DND-41 (cell line): ENCODE measurements around the gene PTGFRN.

Source experiments
- ATAC-seq: fragments of 200-7000 bp; cut with Tn5 transposase; 3 replicates; pipeline ENCODE4 v1.9.1; 2021; ENCODE audit warnings: low read depth; ENCODE audit not compliant: insufficient read depth
- DNase-seq: peaks from one replicate; pipeline ENCODE4 v3.0.0-alpha.2; 2020
- H2AFZ ChIP-seq: 2 replicates; pipeline ENCODE4 v1.6.0; 2012; ENCODE audit warnings: low read depth, low read length
- H3K27ac ChIP-seq: 2 replicates; pipeline ENCODE4 v1.5.1; 2012; ENCODE audit warnings: low read length, inconsistent platforms
- H3K27me3 ChIP-seq: fragments of 200-600 bp; sonication (generic); 2 replicates; pipeline ENCODE4 v1.6.0; 2012; ENCODE audit warnings: low read length, mild to moderate bottlenecking, inconsistent platforms; ENCODE audit not compliant: insufficient read depth, poor library complexity
- H3K36me3 ChIP-seq: 2 replicates; pipeline ENCODE4 v1.5.1; 2012; ENCODE audit warnings: low read length, inconsistent platforms; ENCODE audit not compliant: insufficient read depth
- H3K4me1 ChIP-seq: 2 replicates; pipeline ENCODE4 v1.5.1; 2012; ENCODE audit warnings: mild to moderate bottlenecking, low read length; ENCODE audit not compliant: insufficient read depth
- H3K4me2 ChIP-seq: 2 replicates; pipeline ENCODE4 v1.6.0; 2012; ENCODE audit warnings: mild to moderate bottlenecking, moderate library complexity, low read length, inconsistent platforms; ENCODE audit not compliant: insufficient read depth
- H3K4me3 ChIP-seq, 2 experiments: fragments of 200-600 bp in 1 of 2; shearing (Covaris generic) in 1 of 2; 2 replicates each; pipeline ENCODE4 v1.5.1; 2012 to 2016; ENCODE audit warnings: inconsistent platforms in 2 of 2, low read length in 2 of 2, mild to moderate bottlenecking in 2 of 2, low read depth in 1 of 2, moderate library complexity in 1 of 2
- H3K79me2 ChIP-seq: 2 replicates; pipeline ENCODE4 v1.6.0; 2012; ENCODE audit warnings: low read length, inconsistent platforms; ENCODE audit not compliant: insufficient read depth
- H3K9ac ChIP-seq: 2 replicates; pipeline ENCODE4 v1.6.0; 2012; ENCODE audit warnings: low read depth, mild to moderate bottlenecking, inconsistent platforms, low read length, moderate library complexity
- H3K9me3 ChIP-seq: 2 replicates; pipeline ENCODE4 v1.5.1; 2012; ENCODE audit warnings: low read length, moderate library complexity, mild to moderate bottlenecking, inconsistent platforms; ENCODE audit not compliant: insufficient read depth, severe bottlenecking
- H4K20me1 ChIP-seq: 2 replicates; pipeline ENCODE4 v1.6.0; 2012; ENCODE audit warnings: low read length; ENCODE audit not compliant: insufficient read depth
- EZH2 ChIP-seq: IDR thresholded peaks from 3 replicates; pipeline ENCODE4 v1.6.1; 2012; ENCODE audit warnings: borderline replicate concordance, low read depth, mild to moderate bottlenecking, moderate library complexity, low read length, inconsistent platforms; ENCODE audit not compliant: severe bottlenecking
- TF ChIP-seq, protein P1 (sequence below): IDR thresholded peaks from 2 replicates; pipeline ENCODE4 v1.5.1; 2012; ENCODE audit warnings: borderline replicate concordance, low read length, moderate library complexity, mild to moderate bottlenecking; ENCODE audit not compliant: poor library complexity, severe bottlenecking; ENCODE audit errors: extremely low read depth

Gene PTGFRN

GRCh38 chr1:116961606-116962005, 51.9 kb downstream of the PTGFRN start:
- DNase-seq (no peak), ATAC-seq (no peak)
- Histone ChIP-seq H3K4me2 (no peak overlapping the region), H3K79me2 (no peaks in the 10 kb centered on the region), H3K4me3 (no peak overlapping the region), H3K27me3 (no peaks in the 10 kb centered on the region), H3K36me3 (no peaks in the 10 kb centered on the region), H3K9me3 (no peaks in the 10 kb centered on the region), H2AFZ (no peak overlapping the region), H3K27ac (no peak overlapping the region), H3K9ac (no peak overlapping the region), H4K20me1 (no peaks in the 10 kb centered on the region), H3K4me1 (peaks cover 6% of the 10 kb centered on the region; the same call in 1 of the 2 replicates)
- TF ChIP-seq, protein P1, sequence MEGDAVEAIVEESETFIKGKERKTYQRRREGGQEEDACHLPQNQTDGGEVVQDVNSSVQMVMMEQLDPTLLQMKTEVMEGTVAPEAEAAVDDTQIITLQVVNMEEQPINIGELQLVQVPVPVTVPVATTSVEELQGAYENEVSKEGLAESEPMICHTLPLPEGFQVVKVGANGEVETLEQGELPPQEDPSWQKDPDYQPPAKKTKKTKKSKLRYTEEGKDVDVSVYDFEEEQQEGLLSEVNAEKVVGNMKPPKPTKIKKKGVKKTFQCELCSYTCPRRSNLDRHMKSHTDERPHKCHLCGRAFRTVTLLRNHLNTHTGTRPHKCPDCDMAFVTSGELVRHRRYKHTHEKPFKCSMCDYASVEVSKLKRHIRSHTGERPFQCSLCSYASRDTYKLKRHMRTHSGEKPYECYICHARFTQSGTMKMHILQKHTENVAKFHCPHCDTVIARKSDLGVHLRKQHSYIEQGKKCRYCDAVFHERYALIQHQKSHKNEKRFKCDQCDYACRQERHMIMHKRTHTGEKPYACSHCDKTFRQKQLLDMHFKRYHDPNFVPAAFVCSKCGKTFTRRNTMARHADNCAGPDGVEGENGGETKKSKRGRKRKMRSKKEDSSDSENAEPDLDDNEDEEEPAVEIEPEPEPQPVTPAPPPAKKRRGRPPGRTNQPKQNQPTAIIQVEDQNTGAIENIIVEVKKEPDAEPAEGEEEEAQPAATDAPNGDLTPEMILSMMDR = no peak
- no peak for TF ChIP-seq EZH2

DNA sequence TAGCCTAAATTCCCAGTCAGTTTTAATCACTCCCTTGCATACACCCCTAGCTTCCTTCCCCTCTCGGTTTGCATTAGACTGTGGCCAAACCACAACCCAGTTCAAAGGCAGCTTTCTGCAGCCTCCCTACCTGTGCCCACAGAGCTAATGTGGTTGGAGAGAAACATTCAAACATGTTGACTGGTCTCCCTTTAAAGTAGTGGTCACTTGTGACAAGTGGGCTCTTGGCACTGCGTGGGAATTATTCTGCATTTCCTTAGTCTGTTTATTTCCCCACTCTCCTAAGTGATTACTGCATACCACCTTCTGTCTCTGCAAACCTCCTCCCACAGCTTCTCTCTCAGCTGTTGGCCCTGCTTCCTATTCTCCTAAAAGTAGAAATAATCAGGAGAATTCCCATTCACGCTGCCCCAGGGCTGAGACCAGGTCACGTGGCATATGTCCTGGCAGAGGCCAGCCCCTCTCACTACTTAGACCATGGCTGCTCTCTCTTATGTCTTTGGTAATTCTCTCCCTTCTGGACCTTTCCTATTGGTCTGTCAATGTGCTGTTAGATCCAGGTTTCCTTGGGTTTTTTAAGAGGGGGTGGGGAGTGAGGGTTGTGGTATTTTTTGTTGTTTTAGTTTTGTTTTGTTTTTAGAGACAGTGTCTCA, 53.4 kb downstream of the PTGFRN start:
- no peak overlapping the region for H3K9ac ChIP-seq
- no peaks in the 10 kb centered on the region for H3K9me3 ChIP-seq
- TF ChIP-seq EZH2 = no peak
- TF ChIP-seq, protein P1 = no peak
- H3K36me3 ChIP-seq = no peaks in the 10 kb centered on the region
- no peaks in the 10 kb centered on the region for H3K27me3 ChIP-seq
- peak; percentile 90 for ATAC-seq
- peaks cover 6% of the 10 kb centered on the region; the same call in 1 of the 2 replicates for H3K4me1 ChIP-seq
- H3K79me2 ChIP-seq = no peaks in the 10 kb centered on the region
- no peak overlapping the region for H3K27ac ChIP-seq
- H2AFZ ChIP-seq = no peak overlapping the region
- H4K20me1 ChIP-seq = no peaks in the 10 kb centered on the region
- H3K4me2 ChIP-seq = no peak overlapping the region
- no peak overlapping the region for H3K4me3 ChIP-seq
- DNase-seq = peak; percentile 36

DNA sequence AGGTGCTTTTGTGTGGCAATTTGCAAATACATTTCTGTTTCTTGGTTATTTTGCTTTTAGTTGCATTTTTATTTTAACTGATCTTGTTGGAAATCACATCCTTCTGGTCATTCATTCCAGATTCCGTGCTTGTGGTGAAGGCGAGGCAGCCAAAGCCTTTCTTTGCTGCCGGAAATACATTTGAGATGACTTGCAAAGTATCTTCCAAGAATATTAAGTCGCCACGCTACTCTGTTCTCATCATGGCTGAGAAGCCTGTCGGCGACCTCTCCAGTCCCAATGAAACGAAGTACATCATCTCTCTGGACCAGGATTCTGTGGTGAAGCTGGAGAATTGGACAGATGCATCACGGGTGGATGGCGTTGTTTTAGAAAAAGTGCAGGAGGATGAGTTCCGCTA, 57.1 kb downstream of the PTGFRN start:
- ATAC-seq = no peak
- H3K36me3 ChIP-seq = no peaks in the 10 kb centered on the region
- H4K20me1 ChIP-seq = no peaks in the 10 kb centered on the region

More for the DNA sequence above, 57.1 kb downstream of the PTGFRN start:
- no peaks in the 10 kb centered on the region for H3K27me3 ChIP-seq
- H3K79me2 ChIP-seq = no peaks in the 10 kb centered on the region
- no peak overlapping the region for H3K9ac ChIP-seq
- TF ChIP-seq, protein P1 = no peak
- H3K27ac ChIP-seq = no peak overlapping the region
- no peak overlapping the region for H3K4me3 ChIP-seq
- H3K4me1 ChIP-seq = peaks cover 6% of the 10 kb centered on the region; the same call in 1 of the 2 replicates
- no peak overlapping the region for H3K4me2 ChIP-seq
- no peak overlapping the region for H2AFZ ChIP-seq
- no peak for DNase-seq
- H3K9me3 ChIP-seq = no peaks in the 10 kb centered on the region
